Ectodermal cell (in vitro differentiated cells): ENCODE data around the gene ID3.

Source experiments
- H3K27ac ChIP-seq: 2 replicates; pipeline ENCODE4 v1.7.0; 2013; ENCODE audit warnings: mild to moderate bottlenecking, low read depth, low read length; ENCODE audit not compliant: insufficient read depth, poor library complexity, severe bottlenecking
- H3K27me3 ChIP-seq: 2 replicates; pipeline ENCODE4 v1.7.0; 2013; ENCODE audit warnings: mild to moderate bottlenecking, low read length; ENCODE audit not compliant: insufficient read depth, control insufficient read depth, poor library complexity, severe bottlenecking
- H3K36me3 ChIP-seq: one replicate; pipeline ENCODE4 v1.7.0; 2013; ENCODE audit warnings: low read length; ENCODE audit not compliant: control insufficient read depth, insufficient read depth
- H3K4me1 ChIP-seq: one replicate; pipeline ENCODE4 v1.7.0; 2013; ENCODE audit warnings: low read length; ENCODE audit not compliant: control insufficient read depth, insufficient read depth
- H3K4me3 ChIP-seq: 2 replicates; pipeline ENCODE4 v1.7.0; 2013; ENCODE audit warnings: low read depth, low read length, control low read depth; ENCODE audit not compliant: insufficient read depth
- H3K9me3 ChIP-seq: 2 replicates; pipeline ENCODE4 v1.7.0; 2013; ENCODE audit warnings: mild to moderate bottlenecking, low read length, moderate library complexity; ENCODE audit not compliant: control insufficient read depth
- WGBS, 2 experiments: methylation state at CpG; one replicate each; pipeline ENCODE4 v1.1.7; 2013; ENCODE audit warnings: missing lambda C conversion rate in 2 of 2; 5-methylcytosine and 5-hydroxymethylcytosine counted together

The ID3 gene

GRCh38 chr1:23575226-23575810 is 16.0 kb upstream of the ID3 start:
- no peaks in the 10 kb centered on the region for H3K9me3 ChIP-seq
- 84 to 85% methylated on average over 5 of the region's 5 CpGs for WGBS, 2 experiments
- H3K4me3 ChIP-seq, result no peak overlapping the region

GRCh38 chr1:23574265-23574754 is 15.0 kb upstream of the ID3 start:
- no peaks in the 10 kb centered on the region for H3K27me3 ChIP-seq
- peaks cover 14% of the 10 kb centered on the region for H3K4me1 ChIP-seq
- H3K4me3 ChIP-seq, result no peak overlapping the region
- no peaks in the 10 kb centered on the region for H3K36me3 ChIP-seq
- WGBS, 2 experiments, result 81 to 95% methylated on average over 2 of the region's 2 CpGs
- no peaks in the 10 kb centered on the region for H3K9me3 ChIP-seq
- H3K27ac ChIP-seq, result no peak overlapping the region

More at GRCh38 chr1:23575226-23575810, 16.0 kb upstream of the ID3 start:
- Histone ChIP-seq H3K4me1 (peaks cover 10% of the 10 kb centered on the region), H3K27ac (no peak overlapping the region), H3K36me3 (no peaks in the 10 kb centered on the region), H3K27me3 (no peaks in the 10 kb centered on the region)

GRCh38 chr1:23573574-23574182 is 14.4 kb upstream of the ID3 start:
- Histone ChIP-seq H3K4me1 (peaks cover 20% of the 10 kb centered on the region), H3K4me3 (no peak overlapping the region), H3K27ac (no peak overlapping the region), H3K27me3 (no peaks in the 10 kb centered on the region), H3K9me3 (no peaks in the 10 kb centered on the region), H3K36me3 (no peaks in the 10 kb centered on the region)
- 75 to 88% methylated on average over 3 to 4 of the region's 4 CpGs for WGBS, 2 experiments

- 94 to 97% methylated on average over 3 of the region's 3 CpGs for WGBS, 2 experiments
- Histone ChIP-seq H3K9me3 (no peaks in the 10 kb centered on the region), H3K4me3 (no peak overlapping the region), H3K36me3 (no peaks in the 10 kb centered on the region), H3K27me3 (no peaks in the 10 kb centered on the region), H3K4me1 (peaks cover 19% of the 10 kb centered on the region), H3K27ac (no peak overlapping the region)
Observed at GRCh38 chr1:23571465-23571864, 12.2 kb upstream of the ID3 start.

GRCh38 chr1:23570001-23570691 is 10.8 kb upstream of the ID3 start:
- no peak overlapping the region for H3K4me3 ChIP-seq
- H3K9me3 ChIP-seq, result no peaks in the 10 kb centered on the region
- WGBS, 2 experiments, result 91 to 96% methylated on average over 4 of the region's 4 CpGs
- H3K36me3 ChIP-seq, result no peaks in the 10 kb centered on the region
- no peaks in the 10 kb centered on the region for H3K27me3 ChIP-seq
- no peak overlapping the region for H3K27ac ChIP-seq
- H3K4me1 ChIP-seq, result peaks cover 28% of the 10 kb centered on the region

- H3K4me1 ChIP-seq, result peaks cover 41% of the 10 kb centered on the region
- no peaks in the 10 kb centered on the region for H3K27me3 ChIP-seq
- WGBS, 2 experiments, result 19 to 20% methylated on average over 16 of the region's 16 CpGs
- peak overlapping the region; percentile 98 for H3K27ac ChIP-seq
- H3K36me3 ChIP-seq, result no peaks in the 10 kb centered on the region
- H3K4me3 ChIP-seq, result peak overlapping the region; percentile 16
- no peaks in the 10 kb centered on the region for H3K9me3 ChIP-seq
Observed at GRCh38 chr1:23568608-23569383, 9.5 kb upstream of the ID3 start.

- H3K27me3 ChIP-seq, result no peaks in the 10 kb centered on the region
- H3K9me3 ChIP-seq, result no peaks in the 10 kb centered on the region
- H3K4me1 ChIP-seq, result peaks cover 44% of the 10 kb centered on the region
- H3K36me3 ChIP-seq, result no peaks in the 10 kb centered on the region
- H3K4me3 ChIP-seq, result peak overlapping the region; percentile 16
- peak overlapping the region; percentile 98 for H3K27ac ChIP-seq
- 0 to 1% methylated on average over 61 to 66 of the region's 66 CpGs for WGBS, 2 experiments
Observed at GRCh38 chr1:23567996-23568607, 8.8 kb upstream of the ID3 start.

GRCh38 chr1:23567629-23567995 is 8.3 kb upstream of the ID3 start:
- WGBS, 2 experiments, result 66 to 67% methylated on average over 15 of the region's 15 CpGs
- H3K9me3 ChIP-seq, result no peaks in the 10 kb centered on the region
- H3K4me3 ChIP-seq, result no peak overlapping the region
- H3K27me3 ChIP-seq, result no peaks in the 10 kb centered on the region
- H3K36me3 ChIP-seq, result no peaks in the 10 kb centered on the region
- H3K4me1 ChIP-seq, result peaks cover 49% of the 10 kb centered on the region
- H3K27ac ChIP-seq, result peak overlapping the region; percentile 98

- 83 to 85% methylated on average over 6 of the region's 6 CpGs for WGBS, 2 experiments
- H3K9me3 ChIP-seq, result no peaks in the 10 kb centered on the region
- no peak overlapping the region for H3K27ac ChIP-seq
Observed at GRCh38 chr1:23566304-23566703, 7.0 kb upstream of the ID3 start.

More at GRCh38 chr1:23566304-23566703, 7.0 kb upstream of the ID3 start:
- H3K4me1 ChIP-seq, result peaks cover 58% of the 10 kb centered on the region
- H3K27me3 ChIP-seq, result no peaks in the 10 kb centered on the region
- H3K4me3 ChIP-seq, result no peak overlapping the region
- no peaks in the 10 kb centered on the region for H3K36me3 ChIP-seq
